Fibroblast of pulmonary artery (primary cell): ENCODE results near the gene CLTA.
A peak's percentile ranks its signal among the peaks of the same experiment; 100 is the strongest.

Source experiments
- DNase-seq: peaks from one replicate; pipeline ENCODE4 v3.0.0-alpha.2; 2010; ENCODE audit warnings: low read depth
- H3K4me3 ChIP-seq: replicated peaks from 2 replicates; pipeline ENCODE4 v1.5.1; 2011; ENCODE audit warnings: low read depth, mild to moderate bottlenecking, control low read depth, low read length, moderate library complexity
- CTCF ChIP-seq: IDR thresholded peaks from 2 replicates; pipeline ENCODE4 v1.5.1; 2011; ENCODE audit warnings: mild to moderate bottlenecking, control low read depth, low read length, inconsistent platforms; ENCODE audit errors: missing control alignments

CLTA gene

DNA sequence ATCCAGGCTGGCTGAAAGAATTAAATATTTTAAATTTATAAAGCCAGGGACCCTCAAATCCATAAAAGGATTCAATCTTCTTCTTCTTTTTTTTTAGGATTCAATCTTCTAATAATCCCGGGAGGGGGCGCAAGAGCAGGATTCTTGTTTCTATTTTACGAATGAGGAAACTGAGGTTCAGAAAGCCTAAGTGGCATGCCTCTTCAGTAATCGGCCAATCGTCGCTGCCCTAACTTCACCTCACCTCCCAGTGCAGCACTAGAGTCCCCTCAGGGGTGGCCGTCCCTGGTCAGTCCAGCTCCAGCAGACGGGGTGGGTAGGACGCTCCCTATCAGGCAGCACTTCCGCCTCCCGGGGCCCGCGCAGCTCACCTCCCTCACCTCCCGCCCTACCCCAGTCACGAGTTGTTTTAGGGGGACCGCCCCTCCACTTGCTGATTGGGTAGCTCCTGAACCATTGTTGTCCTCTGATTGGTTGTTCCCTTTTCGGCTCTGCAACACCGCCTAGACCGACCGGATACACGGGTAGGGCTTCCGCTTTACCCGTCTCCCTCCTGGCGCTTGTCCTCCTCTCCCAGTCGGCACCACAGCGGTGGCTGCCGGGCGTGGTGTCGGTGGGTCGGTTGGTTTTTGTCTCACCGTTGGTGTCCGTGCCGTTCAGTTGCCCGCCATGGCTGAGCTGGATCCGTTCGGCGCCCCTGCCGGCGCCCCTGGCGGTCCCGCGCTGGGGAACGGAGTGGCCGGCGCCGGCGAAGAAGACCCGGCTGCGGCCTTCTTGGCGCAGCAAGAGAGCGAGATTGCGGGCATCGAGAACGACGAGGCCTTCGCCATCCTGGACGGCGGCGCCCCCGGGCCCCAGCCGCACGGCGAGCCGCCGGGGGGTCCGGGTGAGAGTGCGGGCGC is at the start of gene CLTA:
Gene CLTA, plus strand, starts transcription at position 534 of the 902 bp plus-strand sequence. Its CDS starts 136 bp downstream, at position 670.
- DNase-seq = peak; percentile 99
- peak within 1 kb of the TSS; percentile 96 for H3K4me3 ChIP-seq
- TF ChIP-seq CTCF = peak; percentile 49

DNA sequence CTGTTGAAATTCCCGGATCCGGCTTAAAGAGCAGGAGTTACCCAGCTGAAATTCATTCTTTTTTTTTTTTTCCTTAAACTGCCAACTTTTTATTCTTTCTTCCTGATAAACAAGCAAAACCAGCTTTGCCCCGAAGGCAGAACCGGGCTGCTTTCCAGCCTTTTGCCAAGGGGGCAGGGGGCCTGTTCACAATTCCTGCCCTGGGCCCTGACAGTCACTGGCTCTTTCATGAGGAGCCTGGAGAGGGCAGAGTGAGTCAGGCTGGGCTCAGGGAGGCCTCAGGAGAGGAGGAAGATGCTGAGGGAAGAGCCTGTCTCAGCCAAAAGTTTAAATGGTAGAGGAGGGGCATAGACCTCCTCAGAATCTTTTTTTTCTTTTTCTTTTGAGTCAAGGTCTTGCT is 49.4 kb upstream of the CLTA start:
- TF ChIP-seq CTCF = peak; percentile 49
- peak; percentile 50 for DNase-seq
- H3K4me3 ChIP-seq = no peak overlapping the region

DNA sequence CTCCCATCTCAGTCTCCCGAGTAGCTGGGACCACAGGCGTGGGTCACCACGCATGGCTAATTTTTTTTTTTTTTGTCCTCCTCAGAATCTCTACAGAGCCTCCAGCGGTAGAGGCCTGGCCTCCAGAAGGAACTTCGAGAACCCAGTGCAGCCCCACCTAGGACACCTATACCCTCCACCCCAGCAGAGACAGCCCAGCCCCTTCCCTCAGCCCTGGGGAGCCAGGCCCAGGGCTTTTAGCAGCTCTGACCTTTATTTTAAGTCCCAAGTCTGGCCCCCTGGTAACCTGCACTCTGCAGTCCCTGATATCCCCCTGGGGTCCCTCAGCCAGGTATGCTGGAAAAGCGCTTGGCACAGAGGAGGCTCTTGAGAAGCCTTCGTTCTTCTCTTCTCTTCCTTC is 49.0 kb upstream of the CLTA start:
- no peak for DNase-seq
- H3K4me3 ChIP-seq = no peak overlapping the region
- no peak for TF ChIP-seq CTCF

- no peak for TF ChIP-seq CTCF
- no peak overlapping the region for H3K4me3 ChIP-seq
- no peak for DNase-seq
These were observed 48.0 kb upstream of the CLTA start for GRCh38 chr9:36142510-36143244.

- H3K4me3 ChIP-seq = no peak overlapping the region
- TF ChIP-seq CTCF = no peak
These were observed 47.5 kb upstream of the CLTA start for GRCh38 chr9:36143245-36143641.

GRCh38 chr9:36144309-36145232 is 46.1 kb upstream of the CLTA start:
- no peak overlapping the region for H3K4me3 ChIP-seq
- no peak for DNase-seq
- no peak for TF ChIP-seq CTCF

More at GRCh38 chr9:36143245-36143641, 47.5 kb upstream of the CLTA start:
- no peak for DNase-seq
